Activated T-cell treated with anti-CD3 and anti-CD28 coated beads, Interleukin-2, amount 50 U/mL, for 24 hours (primary cell): ENCODE measurements around the gene PABPC5.
A peak's percentile ranks its signal among the peaks of the same experiment; 100 is the strongest.

Experiments used
- DNase-seq: peaks from one replicate; pipeline ENCODE4 v3.0.0-alpha.2; 2020
- H3K27ac Mint-ChIP-seq: 2 replicates; pipeline ENCODE4 v1.8.0; 2020; ENCODE audit warnings: mild to moderate bottlenecking, mixed read lengths
- H3K27me3 Mint-ChIP-seq: 2 replicates; pipeline ENCODE4 v1.8.0; 2020; ENCODE audit warnings: mixed read lengths
- H3K36me3 Mint-ChIP-seq: 2 replicates; pipeline ENCODE4 v1.8.0; 2020; ENCODE audit warnings: low read depth, mixed read lengths
- H3K4me1 Mint-ChIP-seq: 2 replicates; pipeline ENCODE4 v1.8.0; 2020; ENCODE audit warnings: low read depth, mixed read lengths
- H3K4me3 Mint-ChIP-seq: 2 replicates; pipeline ENCODE4 v1.8.0; 2020; ENCODE audit warnings: mild to moderate bottlenecking, moderate library complexity, mixed read lengths
- H3K9me3 Mint-ChIP-seq: 2 replicates; pipeline ENCODE4 v1.8.0; 2020; ENCODE audit warnings: mixed read lengths

Gene PABPC5

DNA sequence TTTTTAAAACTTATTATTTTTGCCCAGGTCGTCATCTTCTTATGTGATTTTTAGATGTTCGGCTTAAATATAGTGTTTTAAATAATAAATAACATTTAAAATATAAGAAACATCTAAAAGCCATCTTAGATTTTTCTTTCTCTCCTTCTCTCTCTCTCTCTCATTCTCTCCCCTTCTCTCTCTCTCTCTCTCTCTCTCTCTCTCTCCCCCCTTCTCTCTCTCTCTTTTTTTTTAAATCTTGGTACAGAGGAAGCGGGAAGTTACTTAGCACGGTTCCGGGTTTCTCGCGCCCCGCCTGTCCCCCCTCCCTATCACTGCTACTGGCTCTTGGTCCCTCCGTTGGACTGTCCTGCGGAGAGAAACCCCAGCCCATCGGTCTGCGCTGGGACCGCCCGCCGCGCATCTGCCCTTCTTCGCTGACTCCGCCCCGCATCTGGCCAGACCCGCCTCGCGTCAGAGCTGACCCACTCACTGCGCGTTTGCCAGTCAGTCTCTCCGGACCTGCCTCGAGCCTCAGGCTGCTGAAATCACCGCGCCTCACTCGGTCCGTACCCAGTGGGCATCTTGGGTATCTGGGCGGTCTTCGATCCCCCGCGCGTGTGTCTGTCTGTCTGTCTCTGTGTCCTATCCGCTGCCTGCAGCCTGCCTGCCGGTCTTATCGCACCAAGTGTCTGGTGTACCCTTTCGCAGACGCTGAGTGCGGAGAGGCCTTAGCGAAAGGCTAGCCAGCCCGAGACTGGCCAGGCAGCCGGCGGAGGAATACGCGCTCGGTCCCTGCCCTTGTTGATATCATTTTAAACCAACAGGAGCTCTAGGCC lies at the start of gene PABPC5:
Gene PABPC5, plus strand, starts transcription at position 489 of the 818 bp plus-strand sequence. CDS start 739 bp downstream, outside the sequence.
- Mint-ChIP-seq H3K4me1 (peaks cover 4% of the 10 kb centered on the region), H3K36me3 (no peaks in the 10 kb centered on the region), H3K27me3 (peaks cover 26% of the 10 kb centered on the region), H3K4me3 (peak within 1 kb of the TSS; percentile 15), H3K9me3 (no peaks in the 10 kb centered on the region), H3K27ac (no peak within 1 kb of the TSS)
- DNase-seq, result no peak

DNA sequence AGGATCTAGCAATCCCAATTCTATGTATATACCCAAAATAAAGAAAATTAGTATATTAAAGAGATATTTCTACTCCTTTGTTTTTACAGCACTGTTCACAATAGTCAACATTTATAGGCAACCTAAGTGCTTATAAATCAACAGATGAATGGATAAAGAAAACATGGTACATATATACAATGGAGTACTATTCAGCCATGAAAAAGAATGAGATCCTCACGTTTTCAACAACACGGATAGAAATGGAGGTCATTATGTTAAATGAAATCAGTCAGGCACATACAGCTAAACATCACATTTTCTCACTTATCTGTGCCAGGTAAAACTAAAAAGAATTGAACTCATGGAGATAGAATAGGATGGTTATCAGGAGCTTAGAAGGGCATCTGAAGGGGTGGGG lies 45.6 kb upstream of the PABPC5 start:
- no peaks in the 10 kb centered on the region for H3K4me1 Mint-ChIP-seq
- no peak for DNase-seq
- H3K36me3 Mint-ChIP-seq, result no peaks in the 10 kb centered on the region
- H3K27me3 Mint-ChIP-seq, result no peaks in the 10 kb centered on the region
- no peak overlapping the region for H3K4me3 Mint-ChIP-seq
- peaks cover 3% of the 10 kb centered on the region for H3K9me3 Mint-ChIP-seq
- no peak overlapping the region for H3K27ac Mint-ChIP-seq

DNA sequence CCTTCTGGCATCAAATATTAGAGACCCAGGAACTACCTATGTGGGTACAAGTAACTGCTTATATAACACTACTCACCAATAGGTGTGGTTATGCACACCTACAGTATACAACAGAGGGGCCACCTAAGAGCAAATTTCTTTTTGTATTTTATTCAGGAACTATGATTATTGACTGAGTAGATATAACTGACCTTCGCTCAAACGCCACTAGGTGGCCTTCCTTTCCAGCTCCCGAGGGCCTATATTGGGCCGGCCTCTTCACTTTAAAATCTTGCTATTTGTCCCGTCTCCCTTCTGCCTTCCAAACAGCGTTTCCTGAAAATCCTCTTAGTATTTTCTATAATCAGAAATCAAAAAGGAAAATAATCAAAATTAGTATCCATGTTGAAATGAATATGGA lies 19.9 kb upstream of the PABPC5 start:
- H3K9me3 Mint-ChIP-seq, result no peaks in the 10 kb centered on the region
- H3K36me3 Mint-ChIP-seq, result no peaks in the 10 kb centered on the region
- no peak for DNase-seq
- no peak overlapping the region for H3K4me3 Mint-ChIP-seq
- H3K27ac Mint-ChIP-seq, result no peak overlapping the region
- peaks cover under 1% of the 10 kb centered on the region for H3K27me3 Mint-ChIP-seq
- H3K4me1 Mint-ChIP-seq, result no peaks in the 10 kb centered on the region

DNA sequence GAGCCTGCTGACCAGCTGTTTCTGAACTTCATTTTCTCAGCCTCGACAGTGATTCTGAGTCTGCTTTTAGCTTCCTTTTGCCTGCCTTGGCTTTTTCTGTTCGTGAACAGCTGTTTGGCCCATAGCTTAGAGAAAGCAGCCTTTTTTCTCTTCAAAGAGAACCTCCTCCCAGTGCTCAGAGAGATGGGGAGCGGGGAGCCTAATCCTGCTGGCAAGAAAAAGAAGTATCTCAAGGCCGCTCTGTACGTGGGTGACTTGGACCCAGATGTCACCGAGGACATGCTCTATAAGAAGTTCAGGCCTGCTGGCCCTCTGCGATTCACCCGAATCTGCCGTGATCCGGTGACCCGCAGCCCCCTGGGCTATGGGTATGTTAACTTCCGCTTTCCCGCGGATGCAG lies 756 bp downstream of the PABPC5 start:
- H3K27ac Mint-ChIP-seq, result no peak overlapping the region
- no peaks in the 10 kb centered on the region for H3K9me3 Mint-ChIP-seq
- no peak for DNase-seq
- peaks cover 32% of the 10 kb centered on the region for H3K27me3 Mint-ChIP-seq
- H3K4me1 Mint-ChIP-seq, result peaks cover 4% of the 10 kb centered on the region
- no peaks in the 10 kb centered on the region for H3K36me3 Mint-ChIP-seq
- no peak overlapping the region for H3K4me3 Mint-ChIP-seq
